HepG2 (cell line): Measurements from ENCODE around the gene FILIP1. TPM values are rescaled to one million over a fixed set of nuclear protein-coding genes. Genes with fewer than 3 reads are reported as not detected.

Source experiments
- ATAC-seq: fragments of 200-7000 bp; cut with Tn5 transposase; 3 replicates; pipeline ENCODE4 v1.9.1; 2020; ENCODE audit warnings: mild to moderate bottlenecking, moderate library complexity
- BruUV-seq: library from RNA; stranded (reverse); fragments of 400-500 nt; replicated peaks from 2 replicates; lab custom pipeline; 2021; lab: Mats Ljungman, UMichigan
- CTCF ChIA-PET: fragments of 300-600 bp; formaldehyde crosslinking; extraction: SDS; loops from one replicate; lab custom pipeline; 2021; ENCODE audit warnings: low total read pairs, inconsistent platforms, low intra/inter-chr PET ratio; lab: Yijun Ruan, JAX
- POLR2A ChIA-PET: fragments of 350-600 bp; sonication (Branson Sonifier 250); formaldehyde crosslinking; loops from one replicate; lab custom pipeline; 2020; ENCODE audit warnings: antibody characterized with exemption, inconsistent platforms; lab: Yijun Ruan, JAX
- DNase-seq: peaks from one replicate; pipeline ENCODE4 v3.0.0-alpha.2; 2015; ENCODE audit warnings: low spot score
- FAIRE-seq: peaks from 3 replicates; lab custom pipeline; 2011; peaks lifted over from hg19 to GRCh38; lab: Jason Lieb, UNC
- H2AFZ ChIP-seq: one replicate; pipeline ENCODE4 v1.6.1; 2011; ENCODE audit warnings: low read length, inconsistent platforms
- H3K27ac ChIP-seq: fragments of 300-600 bp; 3 replicates; pipeline ENCODE4 v1.8.0; 2011; ENCODE audit warnings: mixed run types, mild to moderate bottlenecking, mixed read lengths, low read length, inconsistent platforms; ENCODE audit not compliant: insufficient read depth; ENCODE audit errors: extremely low read length
- H3K27me3 ChIP-seq, 2 experiments: fragments of 200-600 bp in 1 of 2; 2 replicates in 1 of 2; 3 replicates in 1 of 2; pipeline versions ENCODE4 v1.6.0 to v1.8.0; 2011; ENCODE audit warnings: low read length in 2 of 2, mild to moderate bottlenecking in 2 of 2, moderate library complexity in 2 of 2, inconsistent platforms in 1 of 2; ENCODE audit not compliant: insufficient read depth in 2 of 2, control insufficient read depth in 1 of 2
- H3K36me3 ChIP-seq, 2 experiments: fragments of 200-600 bp in 1 of 2; replicated peaks in 1 of 2; 2 replicates in 1 of 2; 3 replicates in 1 of 2; pipeline versions ENCODE4 v1.5.1 to v1.8.0; 2011; ENCODE audit warnings: low read length in 2 of 2, inconsistent platforms in 1 of 2; ENCODE audit not compliant: insufficient read depth in 2 of 2, control insufficient read depth in 1 of 2
- H3K4me1 ChIP-seq: 2 replicates; pipeline ENCODE4 v1.5.1; 2012; ENCODE audit warnings: low read length, inconsistent platforms; ENCODE audit not compliant: insufficient read depth
- H3K4me2 ChIP-seq: 2 replicates; pipeline ENCODE4 v1.6.0; 2011; ENCODE audit warnings: low read depth, low read length, inconsistent platforms
- H3K4me3 ChIP-seq, 3 experiments: fragments of 200-600 bp in 1 of 3; sonication (generic), shearing (Covaris generic) in 1 of 3; replicated peaks in 1 of 3; 2 replicates each; pipeline ENCODE4 v1.5.1; 2011 to 2016; ENCODE audit warnings: low read length in 3 of 3, inconsistent platforms in 2 of 3, low read depth in 2 of 3, mild to moderate bottlenecking in 2 of 3, control low read depth in 1 of 3, mixed read lengths in 1 of 3; ENCODE audit not compliant: insufficient read depth in 1 of 3
- H3K79me2 ChIP-seq: one replicate; pipeline ENCODE4 v1.6.1; 2011; ENCODE audit warnings: low read length, inconsistent platforms; ENCODE audit not compliant: insufficient read depth
- H3K9ac ChIP-seq: 2 replicates; pipeline ENCODE4 v1.6.0; 2011; ENCODE audit warnings: mild to moderate bottlenecking, low read depth, low read length, inconsistent platforms; ENCODE audit not compliant: insufficient read depth
- H3K9me3 ChIP-seq: 2 replicates; pipeline ENCODE4 v1.5.1; 2012; ENCODE audit warnings: mild to moderate bottlenecking, low read length
- H4K20me1 ChIP-seq: 2 replicates; pipeline ENCODE4 v1.6.0; 2011; ENCODE audit warnings: inconsistent platforms, mild to moderate bottlenecking, low read length, moderate library complexity; ENCODE audit not compliant: insufficient read depth
- CREB1 ChIP-seq, 2 experiments: fragments of 450-650 bp in 1 of 2; IDR thresholded peaks; 2 replicates each; pipeline ENCODE4 v1.6.1; 2016 to 2017; ENCODE audit warnings: control low read depth in 1 of 2, mild to moderate bottlenecking in 1 of 2, missing compliant biosample characterization in 1 of 2, missing genetic modification characterization in 1 of 2
- ELF4 ChIP-seq: sonication (generic); formaldehyde crosslinking; IDR thresholded peaks from 2 replicates; pipeline ENCODE4 v1.5.0; 2020; ENCODE audit warnings: missing genetic modification reagents, mild to moderate bottlenecking, moderate library complexity, borderline replicate concordance
- HMG20A ChIP-seq: IDR thresholded peaks from 2 replicates; pipeline ENCODE4 v1.6.1; 2016; ENCODE audit warnings: borderline replicate concordance
- HNF4A ChIP-seq: sonication (generic); formaldehyde crosslinking; IDR thresholded peaks from 2 replicates; pipeline ENCODE4 v1.4.0; 2020; ENCODE audit warnings: missing genetic modification reagents
- IKZF1 ChIP-seq: fragments of 450-650 bp; IDR thresholded peaks from 2 replicates; pipeline ENCODE4 v1.7.1; 2016
- NFRKB ChIP-seq: fragments of 450-650 bp; IDR thresholded peaks from 2 replicates; pipeline ENCODE4 v1.6.1; 2017
- PCBP1 ChIP-seq: fragments of 200-400 bp; formaldehyde crosslinking; IDR thresholded peaks from 2 replicates; pipeline ENCODE4 v1.6.1; 2017; ENCODE audit warnings: mild to moderate bottlenecking, low read depth, low read length, borderline replicate concordance
- POGK ChIP-seq: sonication (generic); formaldehyde crosslinking; conservative IDR thresholded peaks from 2 replicates; pipeline ENCODE4 v1.8.0; 2022; ENCODE audit warnings: mild to moderate bottlenecking, moderate library complexity, missing genetic modification reagents
- REPIN1 ChIP-seq: sonication (generic); formaldehyde crosslinking; IDR thresholded peaks from 2 replicates; pipeline ENCODE4 v1.8.0; 2022; ENCODE audit warnings: missing genetic modification reagents, low read depth, mild to moderate bottlenecking, borderline replicate concordance
- SKI ChIP-seq: fragments of 450-650 bp; IDR thresholded peaks from one replicate; pipeline ENCODE4 v1.6.1; 2018; ENCODE audit warnings: mild to moderate bottlenecking; ENCODE audit not compliant: partially characterized antibody
- SRSF4 ChIP-seq: fragments of 200-400 bp; formaldehyde crosslinking; IDR thresholded peaks from one replicate; pipeline ENCODE4 v1.6.1; 2018; ENCODE audit warnings: mild to moderate bottlenecking, low read depth, low read length, moderate library complexity; ENCODE audit not compliant: poor library complexity, severe bottlenecking
- YEATS2 ChIP-seq: sonication (generic); formaldehyde crosslinking; IDR thresholded peaks from 2 replicates; pipeline ENCODE4 v1.4.0; 2020; ENCODE audit warnings: missing genetic modification reagents, borderline replicate concordance
- ZBTB38 ChIP-seq: sonication (generic); formaldehyde crosslinking; IDR thresholded peaks from 2 replicates; pipeline ENCODE4 v1.5.1; 2020; ENCODE audit warnings: mild to moderate bottlenecking, missing genetic modification reagents
- ZC3H4 ChIP-seq: sonication (generic); formaldehyde crosslinking; IDR thresholded peaks from 2 replicates; pipeline ENCODE4 v1.4.0; 2020; ENCODE audit warnings: missing genetic modification reagents, borderline replicate concordance
- ZNF10 ChIP-seq: sonication (generic); formaldehyde crosslinking; IDR thresholded peaks from 2 replicates; pipeline ENCODE4 v1.4.0; 2020; ENCODE audit warnings: mild to moderate bottlenecking, low read depth, missing genetic modification reagents, borderline replicate concordance
- ZNF256 ChIP-seq: sonication (generic); formaldehyde crosslinking; conservative IDR thresholded peaks from 2 replicates; pipeline ENCODE4 v1.4.0; 2020; ENCODE audit warnings: missing genetic modification reagents
- ZNF30 ChIP-seq: sonication (generic); formaldehyde crosslinking; IDR thresholded peaks from 2 replicates; pipeline ENCODE4 v1.5.0; 2020; ENCODE audit warnings: mild to moderate bottlenecking, missing genetic modification reagents
- ZNF549 ChIP-seq: sonication (generic); formaldehyde crosslinking; IDR thresholded peaks from 2 replicates; pipeline ENCODE4 v1.5.0; 2020; ENCODE audit warnings: missing genetic modification reagents
- ZNF780A ChIP-seq: sonication (generic); formaldehyde crosslinking; IDR thresholded peaks from 2 replicates; pipeline ENCODE4 v1.8.0; 2022; ENCODE audit warnings: mild to moderate bottlenecking, missing genetic modification reagents, moderate library complexity
- ZNF788 ChIP-seq: sonication (generic); formaldehyde crosslinking; IDR thresholded peaks from 2 replicates; pipeline ENCODE4 v1.5.0; 2020; ENCODE audit warnings: mild to moderate bottlenecking, missing genetic modification reagents, borderline replicate concordance
- WGBS: methylation state at CpG from one replicate; pipeline ENCODE4 v1.1.6; 2017; ENCODE audit warnings: low lambda C conversion rate; 5-methylcytosine and 5-hydroxymethylcytosine counted together
- in situ Hi-C: cut with HindIII; loops from 2 replicates; pipeline ENCODE4 v1.10.0; 2017; ENCODE audit warnings: low pct_unique_long_range_greater_than_20kb; ENCODE audit not compliant: extremely low pct_ligation_motif_present
- intact Hi-C: fragments of 100-400 bp; cut with micrococcal nuclease; formaldehyde crosslinking; loops from one replicate; pipeline ENCODE4 v1.10.0; 2022; ENCODE audit not compliant: unreplicated experiment
- polyA plus RNA-seq, 8 experiments: library from polyadenylated mRNA; depleted of rRNA in 3 of 8; stranded (reverse) in 7 of 8; unstranded in 1 of 8; fragments of >200 nt; fragmentation: Illumina TruSeq in 4 of 8; extraction: Trizol in 4 of 8; gene quantifications; 2 replicates each; pipeline versions ENCODE4 v1.2.1 to v1.2.3, GENCODE V29; 2011 to 2016; ENCODE audit warnings: low read depth in 4 of 8, missing spikeins in 1 of 8, mixed read lengths in 1 of 8; ENCODE audit not compliant: insufficient read depth in 1 of 8
- total RNA-seq, 5 experiments: library from RNA; depleted of rRNA; stranded (reverse); fragments of >200 nt; fragmentation: Illumina TruSeq; extraction: Trizol; gene quantifications; 2 replicates each; pipeline ENCODE4 v1.2.3, GENCODE V29; 2016; ENCODE audit warnings: low read depth in 1 of 5

The FILIP1 gene
- total and polyA plus RNA-seq, 2 of the 13 experiments (the other 11 are each of a cell fraction or from before 2014, with no cell fraction given) = not detected

GRCh38 chr6:75386050-75386770, 107.4 kb downstream of the FILIP1 start:
- Histone ChIP-seq H4K20me1 (no peaks in the 10 kb centered on the region), H3K4me2 (no peak overlapping the region), H3K9ac (no peak overlapping the region), H3K4me3 (no peak overlapping the region), H2AFZ (no peak overlapping the region), H3K27me3 (no peaks in the 10 kb centered on the region), H3K4me1 (no peaks in the 10 kb centered on the region), H3K9me3 (no peaks in the 10 kb centered on the region), H3K79me2 (no peaks in the 10 kb centered on the region), H3K27ac (no peak overlapping the region), H3K36me3 (no peaks in the 10 kb centered on the region)
- ChIA-PET POLR2A (no interaction called here), CTCF (no interaction called here)
- FAIRE-seq (no peak), ATAC-seq (no peak), DNase-seq (no peak)
- BruUV-seq = no TSS peak
- WGBS = 28% methylated on average over 8 of the region's 8 CpGs
- intact Hi-C loops (no loop called here), in situ Hi-C loops (no loop called here)
- TF ChIP-seq ZNF30 = no peak
- TF ChIP-seq ZNF788 (CRISPR knock-in tag) = no peak
- no peak for TF ChIP-seq YEATS2 (CRISPR knock-in tag)
- no peak for TF ChIP-seq ZNF10 (CRISPR knock-in tag)
- TF ChIP-seq ZNF549 (CRISPR knock-in tag) = no peak
- TF ChIP-seq ZNF780A (CRISPR knock-in tag) = no peak
- no peak for TF ChIP-seq REPIN1 (CRISPR knock-in tag)
- no peak for TF ChIP-seq ZNF256 (CRISPR knock-in tag)

- ChIA-PET POLR2A (no interaction called here), CTCF (no interaction called here)
- H3K4me3 ChIP-seq = no peak overlapping the region
- no peak overlapping the region for H3K9ac ChIP-seq
- H3K27ac ChIP-seq = no peak overlapping the region
- BruUV-seq = no TSS peak
- in situ Hi-C loops = no loop called here
- H3K4me1 ChIP-seq = no peaks in the 10 kb centered on the region
- intact Hi-C loops = no loop called here
- H3K79me2 ChIP-seq = no peaks in the 10 kb centered on the region
- no peaks in the 10 kb centered on the region for H3K9me3 ChIP-seq
- ATAC-seq (no peak), DNase-seq (no peak), FAIRE-seq (no peak)
- H3K36me3 ChIP-seq = no peaks in the 10 kb centered on the region
- H4K20me1 ChIP-seq = no peaks in the 10 kb centered on the region
- no peak overlapping the region for H3K4me2 ChIP-seq
- H2AFZ ChIP-seq = no peak overlapping the region
- no peaks in the 10 kb centered on the region for H3K27me3 ChIP-seq
- TF ChIP-seq HNF4A (no peak), PCBP1 (no peak), CREB1 (IDR thresholded peaks at IDR 0.05) (no peak), CREB1 (CRISPR knock-in tag; IDR thresholded peaks at IDR 0.05) (no peak), ZBTB38 (CRISPR knock-in tag) (no peak), IKZF1 (no peak), SRSF4 (no peak), ELF4 (CRISPR knock-in tag) (no peak), POGK (CRISPR knock-in tag) (no peak), ZC3H4 (CRISPR knock-in tag) (no peak), SKI (no peak), NFRKB (no peak), HMG20A (CRISPR knock-in tag) (no peak)
These were observed 109.5 kb downstream of the FILIP1 start for GRCh38 chr6:75384116-75384515.
